Left ventricle myocardium superior (tissue), 1 donor: ENCODE measurements around the gene CFTR. TPM values are rescaled to one million over a fixed set of nuclear protein-coding genes. Genes with fewer than 3 reads are reported as not detected.

Experiments used
- ATAC-seq: fragments of 200-7000 bp; cut with Tn5 transposase; one replicate; pipeline ENCODE4 v1.9.1; 2020; ENCODE audit warnings: mild to moderate bottlenecking, moderate library complexity
- DNase-seq: peaks from one replicate; pipeline ENCODE4 v3.0.0-alpha.2; 2020
- intact Hi-C: fragments of 100-400 bp; cut with micrococcal nuclease; formaldehyde crosslinking; loops from one replicate; pipeline ENCODE4 v1.11.0; 2022
- total RNA-seq: library from RNA; stranded (reverse); fragmentation: NEBNext Ultra II Directional; extraction: Animal tissue kit (Norgen Biotek cat#: 25700); gene quantifications from one replicate; pipeline ENCODE4 v1.2.1, GENCODE V29; 2021
- donor health status: DM: no; HTN: yes; CAD: no; lungs with severe emphysema.

Gene CFTR
- total RNA-seq, 1 donor from 2014 or later, result 3.0 TPM

DNA sequence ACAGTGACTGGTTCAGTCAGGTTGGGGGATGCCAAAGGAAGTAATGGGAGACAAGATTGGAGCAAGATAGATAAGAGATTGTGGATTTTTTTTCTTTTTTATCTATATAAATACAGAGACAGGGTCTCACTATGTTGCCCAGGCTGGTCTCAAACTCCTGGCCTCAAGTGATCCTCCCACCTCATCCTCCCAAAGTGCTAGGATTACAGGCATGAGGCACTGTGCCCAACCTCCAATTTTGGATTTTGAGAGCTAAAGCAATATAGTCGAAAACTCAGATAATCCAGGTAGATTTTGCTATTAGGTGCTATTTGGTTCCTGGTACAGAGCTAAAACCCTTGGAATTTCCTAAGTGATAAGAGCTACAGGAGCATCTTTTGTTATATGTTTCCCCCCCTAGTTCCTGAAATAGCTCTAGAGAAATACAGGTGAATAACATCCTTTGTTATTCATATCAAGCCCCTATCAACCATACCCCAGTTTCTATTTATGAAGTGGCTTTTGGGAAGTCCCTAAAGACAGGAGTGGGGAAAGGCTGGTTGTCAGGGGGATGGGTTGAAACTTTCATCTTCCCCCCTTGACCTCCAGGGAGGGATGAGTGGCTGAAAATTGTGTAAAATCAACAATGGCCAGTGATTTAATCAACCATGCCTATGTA is 151.2 kb downstream of the CFTR start:
- DNase-seq (no peak), ATAC-seq (no peak)
- intact Hi-C loops, result no loop called here

DNA sequence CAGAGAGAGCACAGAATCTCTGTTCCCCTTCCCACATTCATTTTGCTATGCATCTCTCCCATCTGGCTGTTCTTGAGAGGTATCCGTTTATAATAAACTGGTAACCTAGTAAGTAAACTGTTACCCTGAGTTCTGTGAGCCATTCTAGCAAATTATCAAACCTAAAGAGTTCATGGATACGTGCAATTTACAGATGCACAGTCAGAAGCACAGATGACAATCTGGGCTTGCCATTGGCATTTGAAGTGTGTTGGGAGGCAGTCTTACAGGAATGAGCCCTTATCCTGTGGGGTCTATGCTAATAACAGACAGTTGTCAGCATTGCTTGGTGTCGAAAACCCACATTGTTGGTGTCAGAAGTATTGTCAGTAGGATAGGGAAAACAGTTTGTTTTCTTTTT is 151.8 kb downstream of the CFTR start:
- intact Hi-C loops, result no loop called here
- no peak for ATAC-seq
- DNase-seq, result no peak

DNA sequence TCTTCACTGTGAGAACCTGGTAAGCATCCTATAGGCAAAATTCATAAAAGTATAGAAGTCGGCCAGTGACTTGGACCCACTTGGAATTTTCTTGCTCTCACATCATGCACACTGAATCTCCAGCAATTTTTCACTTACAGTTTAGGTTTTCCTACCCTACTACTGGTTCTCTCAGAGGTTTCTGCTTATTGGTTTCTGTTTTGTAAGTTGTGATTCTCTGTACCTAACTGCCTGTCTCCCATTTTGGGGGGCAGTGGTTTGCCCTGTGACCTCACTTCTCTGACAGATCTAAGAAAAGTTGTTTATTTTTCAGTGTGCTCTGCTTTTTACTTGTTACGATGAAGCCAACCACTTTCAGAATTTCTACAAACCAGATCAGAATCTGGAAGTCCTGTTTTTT is 158.1 kb downstream of the CFTR start:
- DNase-seq, result no peak
- no peak for ATAC-seq
- intact Hi-C loops, result no loop called here

DNA sequence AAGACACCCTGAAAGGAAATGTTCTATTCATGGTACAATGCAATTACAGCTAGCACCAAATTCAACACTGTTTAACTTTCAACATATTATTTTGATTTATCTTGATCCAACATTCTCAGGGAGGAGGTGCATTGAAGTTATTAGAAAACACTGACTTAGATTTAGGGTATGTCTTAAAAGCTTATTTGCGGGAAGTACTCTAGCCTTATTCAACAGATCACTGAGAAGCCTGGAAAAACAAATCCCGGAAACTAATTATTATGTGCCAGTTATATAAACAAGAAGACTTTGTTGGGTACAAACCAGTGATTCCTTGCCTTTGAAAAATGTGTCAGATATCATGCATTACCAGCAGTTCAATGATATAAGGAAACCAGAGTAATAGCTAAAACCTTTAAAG is 160.1 kb downstream of the CFTR start:
- DNase-seq, result no peak
- no peak for ATAC-seq
- intact Hi-C loops, result no loop called here

DNA sequence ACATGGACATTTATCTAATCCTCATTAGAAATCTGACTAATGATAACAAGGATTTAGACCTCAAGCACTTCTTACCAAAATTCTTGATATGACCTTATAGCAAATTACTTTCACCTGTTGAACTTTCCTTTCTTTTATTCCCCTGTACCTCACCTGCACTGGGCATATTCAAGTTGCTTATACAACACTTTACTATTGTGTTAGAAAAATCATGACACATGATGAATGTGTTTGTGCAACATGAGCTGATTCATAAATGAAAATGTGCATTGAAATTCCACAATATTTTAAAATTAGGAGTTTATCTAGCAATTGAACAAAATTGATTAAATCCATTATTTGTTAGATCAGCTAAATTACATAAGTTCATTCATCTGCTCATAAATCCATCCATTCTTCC is 160.6 kb downstream of the CFTR start:
- ATAC-seq (no peak), DNase-seq (no peak)
- intact Hi-C loops, result no loop called here

DNA sequence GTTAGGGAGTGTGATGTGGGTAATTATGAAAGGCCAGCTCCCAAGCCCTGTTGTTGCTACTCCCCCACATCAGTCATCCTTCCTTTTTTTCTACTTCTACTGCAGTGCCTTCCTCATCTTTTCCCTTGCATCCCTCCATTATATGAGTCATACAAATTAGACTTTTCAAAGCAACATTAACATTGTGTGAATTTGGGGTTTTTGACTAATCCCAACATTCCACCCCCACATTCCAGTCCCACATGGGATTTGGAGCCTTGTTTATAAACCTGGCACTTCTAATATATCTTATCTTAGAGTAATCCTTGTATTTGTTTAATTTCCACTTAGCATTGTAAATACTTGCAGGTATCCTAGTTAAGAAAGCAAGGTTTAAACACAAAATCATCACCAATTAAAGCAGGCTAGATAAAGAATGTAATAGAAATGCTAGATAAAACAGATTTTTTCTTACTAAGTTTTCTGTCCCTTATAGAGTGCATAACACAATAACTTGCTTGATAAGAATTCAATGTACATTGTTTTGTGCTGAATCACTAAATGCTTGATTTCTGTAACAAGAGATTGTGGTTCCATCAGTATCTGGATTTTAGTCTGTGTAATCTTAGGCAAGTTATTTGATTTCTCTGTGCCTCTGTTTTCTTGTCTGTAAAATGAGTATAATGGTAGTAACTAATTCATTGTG is 165.8 kb downstream of the CFTR start:
- intact Hi-C loops, result no loop called here
- ATAC-seq (no peak), DNase-seq (no peak)

DNA sequence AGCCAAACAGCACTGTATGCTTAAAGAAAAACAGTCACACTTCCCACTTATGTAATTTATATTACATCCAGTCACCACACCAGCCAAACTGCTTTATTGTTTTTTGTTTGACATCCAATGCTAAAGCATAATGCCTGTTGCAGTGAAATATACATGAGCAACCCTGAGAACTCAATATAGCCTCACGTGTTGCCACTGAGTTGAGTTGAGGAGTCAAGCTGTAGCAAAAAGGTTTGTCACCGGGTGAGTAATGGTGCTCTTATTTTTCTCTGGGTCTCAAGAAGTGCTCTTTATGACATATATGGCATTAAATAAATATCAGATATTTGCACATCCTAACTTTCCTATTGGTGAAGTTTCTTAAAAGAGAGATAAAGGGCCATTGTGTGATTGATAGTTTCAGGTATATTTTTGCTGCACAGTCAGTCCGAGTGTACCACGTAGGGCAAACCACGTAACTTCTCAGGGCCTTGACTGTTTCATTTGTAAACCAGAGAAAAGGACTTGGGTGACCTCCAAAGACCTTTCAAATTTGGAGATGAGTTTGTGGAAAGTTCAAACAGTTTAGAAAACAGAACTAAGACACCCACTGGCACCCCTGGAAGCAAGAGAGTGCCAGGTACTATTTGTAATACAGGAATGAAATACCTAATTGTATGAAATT is 168.5 kb downstream of the CFTR start:
- intact Hi-C loops, result no loop called here
- no peak for ATAC-seq

DNA sequence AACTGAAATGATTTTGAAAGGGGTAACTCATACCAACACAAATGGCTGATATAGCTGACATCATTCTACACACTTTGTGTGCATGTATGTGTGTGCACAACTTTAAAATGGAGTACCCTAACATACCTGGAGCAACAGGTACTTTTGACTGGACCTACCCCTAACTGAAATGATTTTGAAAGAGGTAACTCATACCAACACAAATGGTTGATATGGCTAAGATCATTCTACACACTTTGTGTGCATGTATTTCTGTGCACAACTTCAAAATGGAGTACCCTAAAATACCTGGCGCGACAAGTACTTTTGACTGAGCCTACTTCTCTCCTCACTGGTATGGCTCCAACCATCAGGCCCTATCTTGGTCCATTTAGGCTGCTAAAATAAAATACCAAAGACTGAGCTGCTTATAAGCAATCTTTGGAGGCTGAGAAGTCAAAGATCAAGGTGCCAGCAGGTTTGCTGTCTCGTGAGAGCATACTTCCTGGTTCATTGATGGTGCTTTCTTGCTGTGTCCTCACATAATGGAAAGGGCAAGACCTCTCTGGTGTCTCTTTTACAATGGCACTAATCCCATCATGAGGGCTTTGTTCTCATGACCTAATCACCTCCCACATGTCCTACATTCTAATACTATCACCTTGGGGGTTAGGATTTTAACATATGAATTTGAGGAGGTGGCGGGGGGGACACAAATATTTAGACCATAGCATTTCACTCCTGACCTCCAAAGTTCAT is 173.3 kb downstream of the CFTR start:
- intact Hi-C loops, result no loop called here
- no peak for DNase-seq
- no peak for ATAC-seq

More for the DNA sequence above, 168.5 kb downstream of the CFTR start:
- no peak for DNase-seq

DNA sequence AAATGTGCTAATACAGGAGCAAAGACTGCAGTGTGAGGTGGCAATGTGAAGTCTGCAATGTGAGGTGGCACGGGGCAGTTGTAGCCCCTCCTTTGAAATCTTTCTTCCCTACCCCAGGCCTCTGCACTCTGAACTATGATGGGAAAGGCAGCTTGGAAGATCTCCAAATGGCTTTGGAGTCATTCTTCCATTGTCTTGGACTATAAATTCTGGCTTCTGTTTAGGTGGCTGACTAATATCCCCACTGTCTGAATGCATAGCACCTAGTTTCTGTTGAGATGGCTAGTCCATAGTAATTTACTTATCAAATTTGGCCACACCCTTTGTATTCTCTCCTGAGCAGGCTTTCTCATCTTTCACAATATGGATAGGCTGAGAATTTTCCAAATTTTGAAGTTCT is 175.0 kb downstream of the CFTR start:
- intact Hi-C loops, result no loop called here
- ATAC-seq (no peak), DNase-seq (no peak)

DNA sequence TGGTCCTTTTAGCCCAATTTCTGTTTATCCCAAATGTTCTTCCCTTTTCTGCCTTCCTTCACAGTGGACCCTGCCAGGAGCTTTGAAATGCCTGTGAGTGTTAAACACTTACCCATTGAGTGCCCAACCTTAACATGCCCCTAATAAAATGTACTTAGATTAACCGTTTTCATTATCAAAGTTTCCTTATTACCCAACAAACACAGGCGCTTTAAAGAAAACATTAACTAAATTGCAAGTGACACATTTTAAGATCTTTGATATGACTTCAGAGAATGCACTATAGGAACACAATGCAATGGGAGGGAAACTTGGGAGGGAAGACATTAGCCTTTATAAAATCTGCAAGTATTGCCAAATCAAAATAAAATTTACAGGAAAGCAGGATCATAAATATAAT is 177.0 kb downstream of the CFTR start:
- no peak for ATAC-seq
- DNase-seq, result no peak
- intact Hi-C loops, result no loop called here

DNA sequence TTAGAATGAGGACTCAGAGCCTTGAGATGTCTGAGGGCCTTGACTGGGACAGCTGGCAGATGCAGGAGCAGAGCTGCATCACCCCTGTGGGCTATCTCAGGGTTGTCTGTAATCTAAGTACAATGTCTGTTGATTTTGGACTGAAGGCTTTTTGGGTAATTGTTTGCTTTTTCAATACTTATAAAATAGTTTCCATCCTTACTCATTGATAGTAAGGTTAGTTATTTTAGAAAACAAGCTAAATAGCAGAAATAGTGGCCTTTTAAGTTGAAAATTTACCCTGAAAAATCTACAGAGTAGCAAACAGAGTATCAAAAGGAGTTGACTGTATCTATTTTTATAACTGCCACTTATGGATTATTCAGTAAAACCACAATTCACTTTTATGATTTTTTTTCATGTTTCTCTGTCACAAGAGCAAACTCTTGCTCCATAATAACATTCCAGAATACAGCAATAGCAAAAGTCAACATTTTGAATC is 179.7 kb downstream of the CFTR start:
- intact Hi-C loops, result no loop called here

DNA sequence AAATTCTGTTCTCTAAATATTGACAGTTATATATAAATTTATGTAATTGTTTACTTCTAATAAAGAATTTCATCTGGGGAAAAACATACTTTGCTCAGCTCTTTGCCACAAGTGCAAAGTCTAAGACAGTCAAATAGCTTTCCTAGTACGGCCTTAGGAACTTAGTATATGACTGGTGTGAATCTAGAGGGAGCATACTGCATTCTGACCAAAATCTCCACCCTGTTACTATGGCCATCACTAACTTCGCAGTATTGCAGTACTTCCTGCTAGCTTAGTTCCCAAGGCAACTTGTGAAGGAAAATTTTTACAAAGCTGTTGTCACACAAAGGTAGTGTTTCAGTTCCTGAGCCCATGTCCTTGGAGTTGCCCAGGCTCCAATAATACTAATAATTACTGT is 181.5 kb downstream of the CFTR start:
- intact Hi-C loops, result no loop called here
- ATAC-seq, result no peak
- DNase-seq, result no peak

More for the DNA sequence above, 179.7 kb downstream of the CFTR start:
- ATAC-seq (no peak), DNase-seq (no peak)

DNA sequence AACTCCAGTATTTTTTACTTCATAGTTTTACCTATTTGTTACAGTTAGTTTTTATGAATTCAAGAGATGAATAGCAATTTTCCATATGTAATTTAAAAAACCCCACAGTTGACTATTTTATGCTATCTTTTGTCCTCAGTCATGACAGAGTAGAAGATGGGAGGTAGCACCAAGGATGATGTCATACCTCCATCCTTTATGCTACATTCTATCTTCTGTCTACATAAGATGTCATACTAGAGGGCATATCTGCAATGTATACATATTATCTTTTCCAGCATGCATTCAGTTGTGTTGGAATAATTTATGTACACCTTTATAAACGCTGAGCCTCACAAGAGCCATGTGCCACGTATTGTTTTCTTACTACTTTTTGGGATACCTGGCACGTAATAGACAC is 184.2 kb downstream of the CFTR start:
- intact Hi-C loops, result no loop called here
- DNase-seq (no peak), ATAC-seq (no peak)

DNA sequence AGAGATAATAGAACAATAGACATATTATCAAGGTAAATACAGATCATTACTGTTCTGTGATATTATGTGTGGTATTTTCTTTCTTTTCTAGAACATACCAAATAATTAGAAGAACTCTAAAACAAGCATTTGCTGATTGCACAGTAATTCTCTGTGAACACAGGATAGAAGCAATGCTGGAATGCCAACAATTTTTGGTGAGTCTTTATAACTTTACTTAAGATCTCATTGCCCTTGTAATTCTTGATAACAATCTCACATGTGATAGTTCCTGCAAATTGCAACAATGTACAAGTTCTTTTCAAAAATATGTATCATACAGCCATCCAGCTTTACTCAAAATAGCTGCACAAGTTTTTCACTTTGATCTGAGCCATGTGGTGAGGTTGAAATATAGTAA is 185.5 kb downstream of the CFTR start:
- DNase-seq (no peak), ATAC-seq (no peak)
- intact Hi-C loops, result no loop called here

DNA sequence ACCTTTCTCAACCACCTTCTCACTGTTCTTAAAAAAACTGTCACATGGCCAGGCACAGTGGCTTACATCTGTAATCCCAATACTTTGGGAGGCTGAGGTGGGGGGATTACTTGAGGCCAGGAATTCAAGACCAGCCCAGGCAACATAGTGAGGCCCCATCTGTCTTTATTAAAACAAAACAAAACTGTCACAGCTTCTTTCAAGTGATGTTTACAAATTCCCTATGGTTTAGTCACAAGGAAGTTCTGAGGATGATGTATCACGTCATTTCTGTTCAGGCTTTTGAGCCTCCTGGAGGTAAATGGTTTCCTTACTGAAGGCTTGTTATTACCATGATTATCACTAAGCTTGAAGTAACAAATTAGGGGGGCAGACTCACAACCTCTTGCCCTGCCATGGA is 186.2 kb downstream of the CFTR start:
- intact Hi-C loops, result no loop called here
- DNase-seq, result no peak
- no peak for ATAC-seq

DNA sequence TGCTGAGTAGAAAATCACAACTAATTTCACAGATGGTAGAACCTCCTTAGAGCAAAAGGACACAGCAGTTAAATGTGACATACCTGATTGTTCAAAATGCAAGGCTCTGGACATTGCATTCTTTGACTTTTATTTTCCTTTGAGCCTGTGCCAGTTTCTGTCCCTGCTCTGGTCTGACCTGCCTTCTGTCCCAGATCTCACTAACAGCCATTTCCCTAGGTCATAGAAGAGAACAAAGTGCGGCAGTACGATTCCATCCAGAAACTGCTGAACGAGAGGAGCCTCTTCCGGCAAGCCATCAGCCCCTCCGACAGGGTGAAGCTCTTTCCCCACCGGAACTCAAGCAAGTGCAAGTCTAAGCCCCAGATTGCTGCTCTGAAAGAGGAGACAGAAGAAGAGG is 186.9 kb downstream of the CFTR start:
- intact Hi-C loops, result no loop called here
- DNase-seq, result no peak

DNA sequence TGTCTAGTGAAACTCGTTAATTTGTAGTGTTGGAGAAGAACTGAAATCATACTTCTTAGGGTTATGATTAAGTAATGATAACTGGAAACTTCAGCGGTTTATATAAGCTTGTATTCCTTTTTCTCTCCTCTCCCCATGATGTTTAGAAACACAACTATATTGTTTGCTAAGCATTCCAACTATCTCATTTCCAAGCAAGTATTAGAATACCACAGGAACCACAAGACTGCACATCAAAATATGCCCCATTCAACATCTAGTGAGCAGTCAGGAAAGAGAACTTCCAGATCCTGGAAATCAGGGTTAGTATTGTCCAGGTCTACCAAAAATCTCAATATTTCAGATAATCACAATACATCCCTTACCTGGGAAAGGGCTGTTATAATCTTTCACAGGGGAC is 187.6 kb downstream of the CFTR start:
- DNase-seq, result no peak
- intact Hi-C loops, result no loop called here

More for the DNA sequence above, 186.9 kb downstream of the CFTR start:
- no peak for ATAC-seq

DNA sequence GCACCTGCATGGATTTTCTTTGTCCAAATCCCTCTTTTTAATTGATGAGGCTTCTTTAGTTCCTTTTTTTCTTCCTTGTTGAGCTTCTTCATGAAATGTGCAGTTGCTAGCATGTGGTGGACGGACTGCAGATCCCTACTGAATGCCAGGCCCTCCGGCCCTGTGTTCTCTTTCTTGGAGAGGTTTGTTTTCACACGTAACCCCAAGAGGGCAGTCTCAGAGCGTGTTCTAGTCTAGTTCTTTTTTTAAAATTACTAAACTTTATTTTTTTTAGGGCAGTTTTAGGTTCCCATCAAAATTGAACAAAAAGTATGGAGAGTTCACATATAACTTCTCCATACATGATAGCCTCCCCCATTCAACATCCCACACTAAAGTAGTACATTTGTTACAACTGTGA is 190.0 kb downstream of the CFTR start:
- ATAC-seq, result no peak
- DNase-seq, result no peak
- intact Hi-C loops, result no loop called here

More for the DNA sequence above, 187.6 kb downstream of the CFTR start:
- ATAC-seq, result no peak

DNA sequence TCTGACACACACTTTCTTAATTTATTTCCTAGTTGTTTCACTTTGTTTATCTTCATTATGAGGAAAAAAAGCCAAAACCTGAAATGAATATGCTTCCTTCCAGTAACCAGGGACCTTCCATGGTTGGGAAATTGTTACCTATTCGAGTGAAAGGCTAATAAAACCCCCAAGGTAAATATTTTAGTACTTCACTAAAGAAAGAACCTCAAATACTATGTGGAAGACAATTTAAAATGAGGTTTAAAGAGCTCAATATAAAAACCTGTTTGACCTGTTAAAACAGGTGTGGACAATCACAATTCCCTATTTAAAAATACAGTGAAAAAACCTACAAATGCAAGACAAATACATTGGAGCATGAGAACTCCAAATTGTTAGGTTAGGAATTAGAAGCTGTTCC is 192.6 kb downstream of the CFTR start:
- intact Hi-C loops, result no loop called here
- DNase-seq (no peak), ATAC-seq (no peak)

DNA sequence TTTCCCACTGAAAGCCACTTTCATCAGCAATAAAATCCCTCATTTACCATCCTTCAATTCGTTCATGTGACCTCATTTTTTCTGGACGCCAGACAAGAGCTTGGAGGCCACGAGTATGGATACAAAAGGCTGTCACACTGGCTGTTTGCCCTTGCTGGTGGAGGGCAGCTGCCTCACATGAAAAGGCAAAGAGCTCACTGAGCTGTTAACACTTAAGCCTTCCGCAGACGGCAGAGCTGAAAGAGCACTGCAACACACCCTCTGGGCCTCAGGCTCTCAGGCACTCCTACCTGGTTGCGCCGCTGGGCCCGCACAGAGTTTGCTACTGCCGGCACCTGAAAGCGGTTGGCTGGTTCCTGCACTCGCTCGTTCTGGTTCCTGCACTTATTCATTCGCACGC is 193.5 kb downstream of the CFTR start:
- ATAC-seq, result peak; percentile 52
- DNase-seq, result peak; percentile 39
- intact Hi-C loops, result no loop called here
